Measurements from ENCODE around the gene CERS3.

DNA sequence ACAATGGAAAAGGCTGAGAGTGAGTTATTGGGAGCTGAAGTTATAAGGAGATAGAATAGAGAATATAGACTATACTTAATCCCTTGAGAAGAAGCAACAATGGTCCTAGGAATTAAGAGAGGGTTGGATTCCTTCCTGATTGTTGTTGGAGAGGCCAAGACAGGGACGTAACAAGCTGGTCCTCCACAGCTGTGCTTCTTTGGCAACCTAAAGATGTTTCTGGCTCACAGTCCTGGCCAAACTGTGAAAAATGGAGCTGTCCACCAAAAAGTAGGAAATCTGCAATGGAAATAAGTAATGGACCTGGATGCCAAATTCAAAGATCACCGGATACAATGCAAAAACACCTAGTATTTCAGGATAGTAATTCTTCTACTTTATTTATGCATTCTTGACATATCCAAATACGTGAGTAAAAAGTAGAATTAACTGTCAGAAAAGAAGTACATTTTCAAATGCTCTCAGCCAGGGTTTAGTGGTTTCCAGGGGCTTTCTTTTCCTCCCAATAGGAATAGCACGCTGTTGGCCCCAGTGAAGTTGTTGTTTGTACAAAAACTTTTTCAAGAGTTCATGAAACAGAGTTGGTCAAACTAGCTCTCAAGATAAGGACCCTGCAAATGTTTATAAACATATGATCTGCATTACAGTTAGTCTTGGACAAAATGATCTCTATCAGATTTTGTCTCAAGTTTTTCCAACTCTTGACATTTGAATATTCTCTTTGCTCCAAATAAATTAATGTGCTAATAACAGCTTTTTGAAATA is 28.3 kb downstream of the CERS3 start:
- TF ChIP-seq, protein P1, sequence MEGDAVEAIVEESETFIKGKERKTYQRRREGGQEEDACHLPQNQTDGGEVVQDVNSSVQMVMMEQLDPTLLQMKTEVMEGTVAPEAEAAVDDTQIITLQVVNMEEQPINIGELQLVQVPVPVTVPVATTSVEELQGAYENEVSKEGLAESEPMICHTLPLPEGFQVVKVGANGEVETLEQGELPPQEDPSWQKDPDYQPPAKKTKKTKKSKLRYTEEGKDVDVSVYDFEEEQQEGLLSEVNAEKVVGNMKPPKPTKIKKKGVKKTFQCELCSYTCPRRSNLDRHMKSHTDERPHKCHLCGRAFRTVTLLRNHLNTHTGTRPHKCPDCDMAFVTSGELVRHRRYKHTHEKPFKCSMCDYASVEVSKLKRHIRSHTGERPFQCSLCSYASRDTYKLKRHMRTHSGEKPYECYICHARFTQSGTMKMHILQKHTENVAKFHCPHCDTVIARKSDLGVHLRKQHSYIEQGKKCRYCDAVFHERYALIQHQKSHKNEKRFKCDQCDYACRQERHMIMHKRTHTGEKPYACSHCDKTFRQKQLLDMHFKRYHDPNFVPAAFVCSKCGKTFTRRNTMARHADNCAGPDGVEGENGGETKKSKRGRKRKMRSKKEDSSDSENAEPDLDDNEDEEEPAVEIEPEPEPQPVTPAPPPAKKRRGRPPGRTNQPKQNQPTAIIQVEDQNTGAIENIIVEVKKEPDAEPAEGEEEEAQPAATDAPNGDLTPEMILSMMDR (conservative IDR thresholded peaks at IDR 0.05; ENCODE audit: low read depth, low read length): no peak
- no peak for TF ChIP-seq EZH2 (IDR thresholded peaks at IDR 0.05; ENCODE audit: borderline replicate concordance, low read depth, low read length, poor library complexity, severe bottlenecking)

Measured in A673 (cell line).